H1 (cell line): ENCODE measurements around the gene KLHL17. TPM values are rescaled to one million over a fixed set of nuclear protein-coding genes. Genes with fewer than 3 reads are reported as not detected.

ENCODE experiments used
- CTCF ChIA-PET: fragments of 300-600 bp; sonication (Branson Sonifier 250); formaldehyde crosslinking; loops from one replicate; lab custom pipeline; 2021; ENCODE audit not compliant: partially characterized antibody; lab: Charles Lee
- POLR2A ChIA-PET: fragments of 300-600 bp; sonication (Branson Sonifier 250); formaldehyde crosslinking; loops from one replicate; lab custom pipeline; 2021; ENCODE audit warnings: inconsistent platforms; ENCODE audit not compliant: partially characterized antibody; lab: Charles Lee
- DNase-seq, 2 experiments: peaks; one replicate each; pipeline versions ENCODE4 v3.0.0 to v3.0.0-alpha.2; 2010 to 2022; ENCODE audit warnings: low spot score in 2 of 2, low read depth in 1 of 2, mixed read lengths in 1 of 2
- FAIRE-seq: peaks from 2 replicates; lab custom pipeline; 2011; peaks lifted over from hg19 to GRCh38; lab: Jason Lieb, UNC
- H2AFZ ChIP-seq: 2 replicates; pipeline ENCODE4 v1.8.1; 2012; ENCODE audit warnings: low read length, inconsistent platforms
- H2AK5ac ChIP-seq: 2 replicates; pipeline ENCODE4 v1.6.1; 2013; ENCODE audit warnings: low read depth, low read length
- H2BK120ac ChIP-seq: replicated peaks from 2 replicates; pipeline ENCODE3; 2013; ENCODE audit warnings: low read depth, low read length, inconsistent platforms
- H2BK12ac ChIP-seq: 2 replicates; pipeline ENCODE4 v1.6.1; 2013; ENCODE audit warnings: low read depth, low read length
- H2BK15ac ChIP-seq: 2 replicates; pipeline ENCODE4 v1.6.1; 2013; ENCODE audit warnings: low read length
- H2BK20ac ChIP-seq: 2 replicates; pipeline ENCODE4 v1.6.1; 2013; ENCODE audit warnings: low read length
- H2BK5ac ChIP-seq: 2 replicates; pipeline ENCODE4 v1.6.1; 2013; ENCODE audit warnings: low read depth, low read length
- H3K14ac ChIP-seq: 2 replicates; pipeline ENCODE4 v1.6.1; 2013; ENCODE audit warnings: inconsistent platforms; ENCODE audit not compliant: insufficient read length
- H3K18ac ChIP-seq: 2 replicates; pipeline ENCODE4 v1.6.1; 2013; ENCODE audit warnings: low read length; ENCODE audit errors: extremely low read depth
- H3K23ac ChIP-seq: 2 replicates; pipeline ENCODE4 v1.6.1; 2013; ENCODE audit warnings: inconsistent platforms; ENCODE audit not compliant: insufficient read length
- H3K23me2 ChIP-seq: 2 replicates; pipeline ENCODE4 v1.6.1; 2013; ENCODE audit warnings: low read depth, low read length
- H3K27ac ChIP-seq: 2 replicates; pipeline ENCODE4 v1.6.1; 2011; ENCODE audit warnings: low read depth, low read length, inconsistent platforms
- H3K27me3 ChIP-seq, 4 experiments: replicated peaks in 1 of 4; 1 replicate in 1 of 4; 2 replicates in 3 of 4; pipeline versions ENCODE4 v1.6.1 to v1.8.1; 2011 to 2013; ENCODE audit warnings: low read length in 3 of 4, mild to moderate bottlenecking in 3 of 4, inconsistent platforms in 2 of 4, mixed read lengths in 2 of 4, moderate library complexity in 1 of 4; ENCODE audit not compliant: control insufficient read depth in 3 of 4, insufficient read depth in 3 of 4; ENCODE audit errors: extremely low read depth in 1 of 4
- H3K36me3 ChIP-seq, 4 experiments: 2 replicates each; pipeline versions ENCODE4 v1.6.1 to v1.8.1; 2011 to 2013; ENCODE audit warnings: mild to moderate bottlenecking in 4 of 4, low read length in 3 of 4, moderate library complexity in 2 of 4, control low read depth in 1 of 4, inconsistent platforms in 1 of 4; ENCODE audit not compliant: insufficient read depth in 4 of 4, control insufficient read depth in 2 of 4
- H3K4ac ChIP-seq: replicated peaks from 2 replicates; pipeline ENCODE3; 2013; ENCODE audit warnings: low read length, low read depth, mixed read lengths, inconsistent platforms; ENCODE audit not compliant: insufficient read length
- H3K4me1 ChIP-seq, 4 experiments: replicated peaks in 1 of 4; 1 replicate in 1 of 4; 2 replicates in 3 of 4; pipeline versions ENCODE4 v1.6.1 to v1.8.1; 2011 to 2013; ENCODE audit warnings: low read length in 3 of 4, inconsistent platforms in 2 of 4, mixed read lengths in 1 of 4; ENCODE audit not compliant: insufficient read depth in 4 of 4, control insufficient read depth in 3 of 4
- H3K4me2 ChIP-seq, 2 experiments: 2 replicates each; pipeline versions ENCODE4 v1.6.1 to v1.8.1; 2011 to 2013; ENCODE audit warnings: low read depth in 2 of 2, low read length in 2 of 2, control low read depth in 1 of 2, inconsistent platforms in 1 of 2, mild to moderate bottlenecking in 1 of 2; ENCODE audit not compliant: insufficient read depth in 1 of 2
- H3K4me3 ChIP-seq, 4 experiments: fragments of 200-600, 300-600 bp in 1 of 4; sonication (generic), shearing (Covaris generic), sonication (Bioruptor Twin) in 1 of 4; 2 replicates each; pipeline versions ENCODE4 v1.5.1 to v1.8.1; 2011 to 2016; ENCODE audit warnings: low read length in 4 of 4, low read depth in 3 of 4, control low read depth in 2 of 4, inconsistent platforms in 2 of 4, mild to moderate bottlenecking in 2 of 4, mixed read lengths in 1 of 4, moderate library complexity in 1 of 4; ENCODE audit not compliant: insufficient read depth in 2 of 4; ENCODE audit errors: extremely low read depth in 1 of 4
- H3K56ac ChIP-seq: replicated peaks from 2 replicates; pipeline ENCODE3; 2013; ENCODE audit warnings: low read depth, mild to moderate bottlenecking, mixed read lengths, low read length, inconsistent platforms; ENCODE audit not compliant: insufficient read length
- H3K79me1 ChIP-seq: 2 replicates; pipeline ENCODE4 v1.6.1; 2013; ENCODE audit warnings: low read depth, low read length, control low read depth
- H3K79me2 ChIP-seq, 2 experiments: 2 replicates each; pipeline versions ENCODE4 v1.6.1 to v1.8.1; 2012 to 2013; ENCODE audit warnings: low read length in 2 of 2, mild to moderate bottlenecking in 2 of 2, inconsistent platforms in 1 of 2; ENCODE audit not compliant: insufficient read depth in 2 of 2, control insufficient read depth in 1 of 2
- H3K9ac ChIP-seq, 4 experiments: replicated peaks in 1 of 4; 1 replicate in 1 of 4; 2 replicates in 3 of 4; pipeline versions ENCODE4 v1.6.1 to v1.8.1; 2011 to 2013; ENCODE audit warnings: low read depth in 3 of 4, low read length in 3 of 4, control low read depth in 2 of 4, mild to moderate bottlenecking in 2 of 4, moderate library complexity in 2 of 4, inconsistent platforms in 1 of 4; ENCODE audit errors: extremely low read depth in 1 of 4
- H3K9me3 ChIP-seq, 2 experiments: 2 replicates each; pipeline versions ENCODE4 v1.6.1 to v1.8.1; 2012 to 2013; ENCODE audit warnings: mild to moderate bottlenecking in 2 of 2, moderate library complexity in 2 of 2, control low read depth in 1 of 2, inconsistent platforms in 1 of 2, low read depth in 1 of 2, low read length in 1 of 2, mixed read lengths in 1 of 2; ENCODE audit not compliant: insufficient read depth in 2 of 2
- H4K20me1 ChIP-seq, 2 experiments: replicated peaks in 1 of 2; 2 replicates each; pipeline versions ENCODE3 to v1.8.1; 2011 to 2013; ENCODE audit warnings: inconsistent platforms in 2 of 2, low read length in 2 of 2, mild to moderate bottlenecking in 1 of 2; ENCODE audit not compliant: insufficient read depth in 2 of 2, control insufficient read depth in 1 of 2
- H4K5ac ChIP-seq: 2 replicates; pipeline ENCODE4 v1.6.1; 2013; ENCODE audit warnings: low read length, low read depth, mixed read lengths, inconsistent platforms; ENCODE audit not compliant: insufficient read length
- H4K8ac ChIP-seq: 2 replicates; pipeline ENCODE4 v1.8.0; 2013; ENCODE audit warnings: mild to moderate bottlenecking, moderate library complexity, low read length, inconsistent platforms; ENCODE audit not compliant: insufficient read depth; ENCODE audit errors: extremely low read depth
- H4K91ac ChIP-seq: replicated peaks from 2 replicates; pipeline ENCODE3; 2013; ENCODE audit warnings: low read length, mixed read lengths, inconsistent platforms; ENCODE audit not compliant: insufficient read length
- BACH1 ChIP-seq: IDR thresholded peaks from 2 replicates; pipeline ENCODE4 v1.6.1; 2012; ENCODE audit warnings: low read length, improper control_type of control experiment
- CHD1 ChIP-seq: IDR thresholded peaks from 2 replicates; pipeline ENCODE4 v1.6.1; 2012; ENCODE audit warnings: low read depth, low read length, improper control_type of control experiment
- GTF2F1 ChIP-seq: IDR thresholded peaks from 2 replicates; pipeline ENCODE4 v1.6.1; 2012; ENCODE audit warnings: low read depth, low read length, improper control_type of control experiment, borderline replicate concordance
- JUN ChIP-seq: IDR thresholded peaks from 2 replicates; pipeline ENCODE4 v1.6.1; 2011; ENCODE audit warnings: low read depth, mild to moderate bottlenecking, improper control_type of control experiment, low read length
- MAFK ChIP-seq: IDR thresholded peaks from 2 replicates; pipeline ENCODE4 v1.6.1; 2012; ENCODE audit warnings: low read depth, mild to moderate bottlenecking, improper control_type of control experiment, low read length
- PHF8 ChIP-seq: fragments of 200-600 bp; sonication (generic); conservative IDR thresholded peaks from 2 replicates; pipeline ENCODE4 v1.7.1; 2012; ENCODE audit warnings: low read depth, mild to moderate bottlenecking, inconsistent platforms, low read length, moderate library complexity
- SAP30 ChIP-seq: fragments of 300-600 bp; sonication (generic); IDR thresholded peaks from 2 replicates; pipeline ENCODE4 v1.7.1; 2012; ENCODE audit warnings: low read length, moderate library complexity, mild to moderate bottlenecking, inconsistent platforms; ENCODE audit not compliant: insufficient read depth, insufficient replicate concordance
- TBP ChIP-seq: IDR thresholded peaks from 2 replicates; pipeline ENCODE4 v1.6.1; 2011; ENCODE audit warnings: low read depth, low read length, improper control_type of control experiment
- USF2 ChIP-seq: IDR thresholded peaks from 2 replicates; pipeline ENCODE4 v1.6.1; 2011; ENCODE audit warnings: low read length, improper control_type of control experiment
- ZNF274 ChIP-seq: IDR thresholded peaks from 2 replicates; pipeline ENCODE4 v1.7.0; 2012; ENCODE audit warnings: low read length, borderline replicate concordance; ENCODE audit errors: extremely low read depth
- WGBS, 2 experiments: shearing (Covaris generic) in 1 of 2; methylation state at CpG; one replicate each; pipeline versions ENCODE4 v1.1.6 to v1.1.7; 2013 to 2015; ENCODE audit warnings: low lambda C conversion rate in 2 of 2, mixed read lengths in 2 of 2, inconsistent platforms in 1 of 2, low coverage in 1 of 2, missing lambda C conversion rate in 1 of 2; ENCODE audit not compliant: insufficient replicate concordance in 2 of 2, insufficient coverage in 1 of 2, insufficient read length in 1 of 2; ENCODE audit errors: extremely low coverage in 1 of 2, missing lambda C conversion rate in 1 of 2; 5-methylcytosine and 5-hydroxymethylcytosine counted together
- polyA plus RNA-seq, 7 experiments: library from polyadenylated mRNA; depleted of rRNA in 3 of 7; stranded (reverse) in 5 of 7; unstranded in 2 of 7; fragments of >200 nt in 5 of 7; fragments of 200-250 nt in 2 of 7; gene quantifications; 1 replicate in 5 of 7; 2 replicates in 1 of 7; 4 replicates in 1 of 7; pipeline versions ENCODE4 v1.2.1 to v1.2.3, GENCODE V29; 2011 to 2013; ENCODE audit warnings: missing spikeins in 2 of 7, mixed read lengths in 2 of 7
- total RNA-seq: library from RNA; stranded (reverse); fragmentation: NEBNext Ultra II Directional; extraction: Animal tissue kit (Norgen Biotek cat#: 25700); gene quantifications from 2 replicates; pipeline ENCODE4 v1.2.1, GENCODE V29; 2021

The KLHL17 gene
- total and polyA plus RNA-seq, 2 of the 8 experiments (the other 6 are each of a cell fraction or from before 2014, with no cell fraction given) = 32.6 to 36.1 TPM

DNA sequence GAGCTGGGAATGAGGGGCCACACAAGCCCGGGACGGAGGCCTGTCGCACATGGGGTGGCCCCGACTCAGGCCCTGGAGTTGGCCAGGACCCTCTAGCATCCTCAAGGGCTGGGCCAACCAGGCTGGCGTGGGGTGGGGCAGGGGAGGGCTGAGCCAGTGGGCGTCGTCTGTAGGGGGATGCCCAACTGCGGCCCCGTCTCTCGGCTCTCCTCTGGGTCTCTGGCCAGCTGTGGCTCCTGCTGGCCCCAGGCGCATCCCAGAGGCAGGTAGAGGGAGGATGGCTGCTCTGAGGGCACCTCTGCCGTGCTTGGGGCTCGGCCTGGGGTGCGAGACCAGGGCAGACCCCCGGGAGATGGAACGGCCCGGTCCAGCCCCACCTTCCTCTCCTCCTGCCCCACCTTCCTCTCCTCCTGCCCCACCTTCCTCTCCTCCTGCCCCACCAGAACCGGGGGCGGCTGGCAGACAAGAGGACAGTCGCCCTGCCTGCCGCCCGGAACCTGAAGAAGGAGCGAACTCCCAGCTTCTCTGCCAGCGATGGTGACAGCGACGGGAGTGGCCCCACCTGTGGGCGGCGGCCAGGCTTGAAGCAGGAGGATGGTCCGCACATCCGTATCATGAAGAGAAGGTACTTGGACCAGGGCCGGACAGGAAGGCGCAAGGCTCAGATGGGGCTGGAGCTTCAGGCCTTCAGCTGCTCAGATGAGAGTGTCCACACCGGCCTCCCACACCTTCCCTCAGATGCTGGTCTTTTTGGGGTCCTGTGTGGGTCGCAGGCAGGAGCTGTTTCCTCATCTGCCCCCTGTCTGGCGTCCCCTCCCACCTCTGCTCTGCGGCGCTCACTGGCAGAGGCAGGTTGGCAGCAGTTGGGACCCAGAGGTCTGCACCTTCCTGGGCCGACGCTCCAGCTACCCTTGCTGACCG, 30.4 kb upstream of the KLHL17 start:
- POLR2A ChIA-PET = interaction anchor here (1.3 to 4.0 kb wide), 3 partner anchors 11 to 18 kb away, joined by 3 to 28 read pairs (median 6); no protein-coding TSS in a partner anchor
- no peak overlapping the region for H2BK5ac ChIP-seq
- H4K8ac ChIP-seq = no peak overlapping the region
- DNase-seq (no peak), FAIRE-seq (no peak)
- CTCF ChIA-PET = interaction anchor here (0.6 to 4.6 kb wide), 14 partner anchors 9 to 134 kb away, joined by 3 to 45 read pairs (median 4); partner anchors contain the start of gene NOC2L
- H3K27ac ChIP-seq = no peak overlapping the region
- peaks cover under 1 to 16% (median 7%) of the 10 kb centered on the region in 4 experiments for H3K4me1 ChIP-seq
- H3K9ac ChIP-seq = no peak overlapping the region
- H3K9me3 ChIP-seq = no peaks in the 10 kb centered on the region
- H3K23ac ChIP-seq = no peak overlapping the region
- peaks cover under 1% of the 10 kb centered on the region; the same call in 1 of the 2 replicates for H3K23me2 ChIP-seq
- H2BK120ac ChIP-seq = no peak overlapping the region
- no peaks in the 10 kb centered on the region; a peak in 1 of 8 replicates for H3K36me3 ChIP-seq
- no peak overlapping the region for H3K4ac ChIP-seq
- no peak overlapping the region for H3K4me2 ChIP-seq
- no peak overlapping the region for H2BK15ac ChIP-seq
- H2BK12ac ChIP-seq = 0 out of 2 replicates have a peak overlapping the region, but pooled peaks have one; percentile 75
- H4K91ac ChIP-seq = no peak overlapping the region
- H2AFZ ChIP-seq = no peak overlapping the region
- no peak overlapping the region for H2AK5ac ChIP-seq
- H3K14ac ChIP-seq = no peak overlapping the region
- no peak overlapping the region for H3K56ac ChIP-seq
- no peak overlapping the region for H4K5ac ChIP-seq
- 80% methylated on average over 27 of the region's 40 CpGs; no CpG with 5 or more reads in 1 of the 2 experiments for WGBS, 2 experiments
- H3K79me2 ChIP-seq = no peaks in the 10 kb centered on the region
- no peak overlapping the region for H2BK20ac ChIP-seq
- no peak overlapping the region for H3K4me3 ChIP-seq
- H4K20me1 ChIP-seq = peaks cover 19 to 20% of the 10 kb centered on the region in 2 experiments
- H3K18ac ChIP-seq = no peak overlapping the region
- H3K79me1 ChIP-seq = no peaks in the 10 kb centered on the region
- H3K27me3 ChIP-seq = peaks cover 69 to 90% (median 87%) of the 10 kb centered on the region in 4 experiments
- no peak for TF ChIP-seq BACH1
- no peak for TF ChIP-seq PHF8
- no peak for TF ChIP-seq MAFK
- no peak for TF ChIP-seq USF2
- no peak for TF ChIP-seq ZNF274
- no peak for TF ChIP-seq SAP30
- no peak for TF ChIP-seq TBP
- no peak for TF ChIP-seq CHD1
- TF ChIP-seq JUN = no peak
- TF ChIP-seq GTF2F1 = no peak
